ENCODE data around the gene AP2B1. TPM values are rescaled to one million over a fixed set of nuclear protein-coding genes. Genes with fewer than 3 reads are reported as not detected.
A peak's percentile ranks its signal among the peaks of the same experiment; 100 is the strongest.

The AP2B1 gene
- total and polyA plus RNA-seq, 12 donors: 23.4 to 167 (median 78.2) TPM

DNA sequence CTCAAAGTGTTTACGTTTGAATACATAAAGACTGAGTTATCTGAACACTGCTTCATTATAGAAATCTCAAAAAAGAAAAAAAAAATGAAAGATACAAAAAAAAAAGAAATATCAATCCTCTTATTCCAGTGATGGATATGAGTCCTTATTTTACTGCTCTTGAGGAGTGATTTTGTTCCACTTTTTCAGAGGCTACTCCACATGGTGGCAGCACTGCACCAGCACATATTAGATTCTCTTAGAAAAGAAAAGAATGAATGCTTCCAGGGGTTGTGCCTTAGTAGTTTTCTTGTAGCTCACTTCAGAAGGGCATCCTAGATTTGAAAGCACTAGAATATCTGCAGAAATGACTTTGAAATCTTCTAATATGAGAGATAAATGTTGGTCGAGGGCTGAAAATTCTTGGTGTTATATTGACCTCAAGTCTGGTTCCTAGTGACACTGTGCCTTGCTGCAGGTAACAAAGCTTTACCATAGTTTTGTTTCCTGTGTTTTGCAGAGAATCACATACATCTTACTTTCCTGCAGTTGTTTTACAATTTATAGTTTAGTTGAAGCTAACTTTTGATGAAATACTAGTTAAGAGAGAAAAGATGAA lies 25.9 kb downstream of the AP2B1 start:
- Histone ChIP-seq H3K4me3 (no peak overlapping the region), H3K4me1 (replicated peaks in 1 of 2) (peaks cover 8 to 9% of the 10 kb centered on the region in 2 donors), H3K9me3 (replicated peaks in 1 of 3) (no peaks in the 10 kb centered on the region), H3K27ac (no peak overlapping the region), H3K36me3 (replicated peaks in 1 of 2) (peaks cover 0 to 32% of the 10 kb centered on the region in 2 donors), H3K27me3 (no peaks in the 10 kb centered on the region)
- WGBS, 4 donors: 65 to 76% (median 68%) methylated on average over 2 of the region's 2 CpGs
- TF ChIP-seq, protein P1, sequence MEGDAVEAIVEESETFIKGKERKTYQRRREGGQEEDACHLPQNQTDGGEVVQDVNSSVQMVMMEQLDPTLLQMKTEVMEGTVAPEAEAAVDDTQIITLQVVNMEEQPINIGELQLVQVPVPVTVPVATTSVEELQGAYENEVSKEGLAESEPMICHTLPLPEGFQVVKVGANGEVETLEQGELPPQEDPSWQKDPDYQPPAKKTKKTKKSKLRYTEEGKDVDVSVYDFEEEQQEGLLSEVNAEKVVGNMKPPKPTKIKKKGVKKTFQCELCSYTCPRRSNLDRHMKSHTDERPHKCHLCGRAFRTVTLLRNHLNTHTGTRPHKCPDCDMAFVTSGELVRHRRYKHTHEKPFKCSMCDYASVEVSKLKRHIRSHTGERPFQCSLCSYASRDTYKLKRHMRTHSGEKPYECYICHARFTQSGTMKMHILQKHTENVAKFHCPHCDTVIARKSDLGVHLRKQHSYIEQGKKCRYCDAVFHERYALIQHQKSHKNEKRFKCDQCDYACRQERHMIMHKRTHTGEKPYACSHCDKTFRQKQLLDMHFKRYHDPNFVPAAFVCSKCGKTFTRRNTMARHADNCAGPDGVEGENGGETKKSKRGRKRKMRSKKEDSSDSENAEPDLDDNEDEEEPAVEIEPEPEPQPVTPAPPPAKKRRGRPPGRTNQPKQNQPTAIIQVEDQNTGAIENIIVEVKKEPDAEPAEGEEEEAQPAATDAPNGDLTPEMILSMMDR (IDR thresholded peaks at IDR 0.05): peak; percentile 47 to 72 (median 64)
- no peak for TF ChIP-seq POLR2A (IDR thresholded peaks at IDR 0.05)
- DNase-seq: peak; percentile 37 to 84 (median 51)
- intact Hi-C loops (cut with DNase I): loop anchor here in 1 of 2 donors (5.0 kb wide), 1 partner anchor 134 kb away; no protein-coding TSS in a partner anchor

DNA sequence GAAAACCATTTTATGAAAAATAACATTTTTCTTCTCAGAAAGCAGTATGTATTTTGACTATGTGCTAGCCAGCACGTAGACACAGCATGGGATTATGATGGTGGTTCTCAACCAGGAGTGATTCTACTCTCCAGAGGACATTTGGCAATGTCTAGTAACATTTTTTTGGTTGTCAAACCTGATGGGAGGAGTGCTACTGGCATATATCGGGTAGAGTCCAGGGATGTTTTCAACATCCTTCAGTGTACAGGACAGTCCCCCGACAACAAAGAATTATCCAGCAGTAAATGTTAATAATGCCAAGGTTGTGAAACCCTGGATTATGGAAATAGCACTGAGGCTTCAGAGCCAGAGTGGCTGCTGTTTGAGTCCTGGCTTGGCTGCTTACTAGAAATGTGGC lies 27.7 kb downstream of the AP2B1 start:
- H3K9me3 ChIP-seq (replicated peaks in 1 of 3): no peaks in the 10 kb centered on the region
- TF ChIP-seq, protein P1 (IDR thresholded peaks at IDR 0.05): no peak
- no peak for TF ChIP-seq POLR2A (IDR thresholded peaks at IDR 0.05)
- H3K27ac ChIP-seq: no peak overlapping the region
- no peak overlapping the region for H3K4me3 ChIP-seq
- WGBS, 4 donors: 71 to 92% (median 87%) methylated on average over 3 of the region's 3 CpGs
- peaks cover 0 to 15% of the 10 kb centered on the region in 2 donors for H3K36me3 ChIP-seq (replicated peaks in 1 of 2)
- H3K4me1 ChIP-seq (replicated peaks in 1 of 2): peaks cover 9 to 15% of the 10 kb centered on the region in 2 donors
- H3K27me3 ChIP-seq: no peaks in the 10 kb centered on the region
- intact Hi-C loops (cut with DNase I): loop anchor here in 1 of 2 donors (5.0 kb wide), 1 partner anchor 132 kb away; no protein-coding TSS in a partner anchor
- DNase-seq: no peak

DNA sequence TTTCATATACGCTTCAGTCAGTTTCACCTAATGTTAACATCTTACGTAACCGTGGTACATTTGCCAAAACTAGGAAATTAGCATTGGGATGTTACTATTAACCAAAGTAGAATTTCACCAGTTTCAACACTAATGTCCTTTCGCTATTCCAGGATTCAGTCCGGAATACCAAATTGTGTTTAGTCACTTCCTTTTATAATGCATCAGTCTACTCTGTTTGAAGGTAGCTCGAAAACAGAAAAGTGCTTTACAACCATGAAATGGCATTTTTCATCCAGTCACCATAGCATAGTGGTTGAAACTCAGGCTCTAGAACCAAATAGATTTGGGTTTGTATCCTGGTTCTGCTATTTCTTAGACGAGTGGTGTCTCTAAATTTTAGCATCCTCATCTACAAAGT lies 29.4 kb downstream of the AP2B1 start:
- no peaks in the 10 kb centered on the region for H3K36me3 ChIP-seq (replicated peaks in 1 of 2)
- 85 to 89% (median 87%) methylated on average over 7 of the region's 7 CpGs for WGBS, 4 donors

GRCh38 chr17:35617505-35617904 lies 30.4 kb downstream of the AP2B1 start:
- 56 to 67% (median 63%) methylated on average over 2 of the region's 2 CpGs for WGBS, 4 donors
- peaks cover 9 to 19% of the 10 kb centered on the region in 2 donors for H3K4me1 ChIP-seq (replicated peaks in 1 of 2)
- H3K4me3 ChIP-seq: no peak overlapping the region
- H3K36me3 ChIP-seq (replicated peaks in 1 of 2): no peaks in the 10 kb centered on the region
- DNase-seq: no peak
- no peak overlapping the region for H3K27ac ChIP-seq
- no peaks in the 10 kb centered on the region for H3K9me3 ChIP-seq (replicated peaks in 1 of 3)
- intact Hi-C loops (cut with DNase I): no loop called here
- TF ChIP-seq POLR2A (IDR thresholded peaks at IDR 0.05): no peak
- TF ChIP-seq, protein P1 (IDR thresholded peaks at IDR 0.05): no peak
- H3K27me3 ChIP-seq: no peaks in the 10 kb centered on the region

More for the DNA sequence above, 29.4 kb downstream of the AP2B1 start:
- intact Hi-C loops (cut with DNase I): no loop called here
- Histone ChIP-seq H3K27me3 (no peaks in the 10 kb centered on the region), H3K4me3 (no peak overlapping the region), H3K4me1 (replicated peaks in 1 of 2) (peaks cover 9 to 15% of the 10 kb centered on the region in 2 donors), H3K9me3 (replicated peaks in 1 of 3) (no peaks in the 10 kb centered on the region), H3K27ac (no peak overlapping the region)
- DNase-seq: no peak
- TF ChIP-seq, protein P1 (IDR thresholded peaks at IDR 0.05): no peak
- no peak for TF ChIP-seq POLR2A (IDR thresholded peaks at IDR 0.05)

Data from adrenal gland (tissue), 12 donors.